Natural killer cell (primary cell): Measurements from ENCODE around the gene R3HDM1. TPM values are rescaled to one million over a fixed set of nuclear protein-coding genes. Genes with fewer than 3 reads are reported as not detected.

ENCODE experiments used
- ATAC-seq, 3 donors: fragments of 150-1000 bp in 2 of 3; fragments of 200-7000 bp in 1 of 3; cut with Tn5 transposase; 1 replicate in 1 of 3; 2 replicates in 2 of 3; pipeline ENCODE4 v1.10.0; 2021; ENCODE audit warnings: mild to moderate bottlenecking in 2 of 3, moderate library complexity in 2 of 3
- DNase-seq, 2 donors: peaks; one replicate each; pipeline versions ENCODE4 v3.0.0 to v3.0.0-alpha.2; 2013 to 2021; ENCODE audit warnings: mixed read lengths in 1 of 2
- H3K27ac ChIP-seq: one replicate; pipeline ENCODE4 v1.5.1; 2013; ENCODE audit warnings: mild to moderate bottlenecking, low read length
- H3K27me3 ChIP-seq: one replicate; pipeline ENCODE4 v1.6.1; 2013; ENCODE audit warnings: low read length; ENCODE audit not compliant: control insufficient read depth, insufficient read depth
- H3K36me3 ChIP-seq: one replicate; pipeline ENCODE4 v1.6.1; 2013; ENCODE audit warnings: low read length; ENCODE audit not compliant: control insufficient read depth, insufficient read depth
- H3K4me1 ChIP-seq: one replicate; pipeline ENCODE4 v1.6.1; 2013; ENCODE audit warnings: low read length; ENCODE audit not compliant: control insufficient read depth, insufficient read depth
- H3K4me3 ChIP-seq: one replicate; pipeline ENCODE4 v1.5.1; 2013; ENCODE audit warnings: low read length
- H3K9me3 ChIP-seq: one replicate; pipeline ENCODE4 v1.6.1; 2013; ENCODE audit warnings: low read length; ENCODE audit not compliant: control insufficient read depth, insufficient read depth
- H3K27ac Mint-ChIP-seq, 2 donors: one replicate each; pipeline ENCODE4 v1.8.0; 2022; ENCODE audit warnings: mild to moderate bottlenecking in 2 of 2, mixed read lengths in 2 of 2, moderate library complexity in 1 of 2
- H3K27me3 Mint-ChIP-seq, 2 donors: one replicate each; pipeline ENCODE4 v1.8.0; 2022; ENCODE audit warnings: low read depth in 2 of 2, mixed read lengths in 2 of 2
- H3K36me3 Mint-ChIP-seq: one replicate; pipeline ENCODE4 v1.8.0; 2022; ENCODE audit warnings: mixed read lengths
- H3K4me1 Mint-ChIP-seq, 2 donors: one replicate each; pipeline ENCODE4 v1.8.0; 2022; ENCODE audit warnings: mixed read lengths in 2 of 2
- H3K4me3 Mint-ChIP-seq: one replicate; pipeline ENCODE4 v1.8.0; 2022; ENCODE audit warnings: mild to moderate bottlenecking, moderate library complexity, mixed read lengths
- H3K9me3 Mint-ChIP-seq, 2 donors: one replicate each; pipeline ENCODE4 v1.8.0; 2022; ENCODE audit warnings: mixed read lengths in 2 of 2
- CTCF ChIP-seq: fragments of 200-600 bp; IDR thresholded peaks from one replicate; pipeline ENCODE4 v1.8.0; 2022; ENCODE audit warnings: antibody characterized with exemption
- WGBS: methylation state at CpG from one replicate; pipeline ENCODE4 v1.1.7; 2013; ENCODE audit warnings: missing lambda C conversion rate; ENCODE audit not compliant: insufficient coverage; 5-methylcytosine and 5-hydroxymethylcytosine counted together
- intact Hi-C: fragments of 100-400 bp; cut with micrococcal nuclease; formaldehyde crosslinking; loops from one replicate; pipeline ENCODE4 v1.14.2; 2022
- total RNA-seq, 4 donors: library from RNA; stranded (reverse); fragments of 120-200 nt in 1 of 4; gene quantifications; one replicate each; pipeline versions ENCODE4 v1.2.3 to v1.2.4, GENCODE V29; 2013 to 2022

R3HDM1 gene
- 10 to 100 TPM; 34.9 to 48.6 (median 39.7) TPM for total RNA-seq
- total RNA-seq (2013) = 40.2 TPM

- ATAC-seq = peak; percentile 80 to 93 (median 82)
- intact Hi-C loops = loop anchor here (1.0 to 2.0 kb wide), 2 partner anchors 210 to 345 kb away; partner anchors contain the start of genes MCM6 and UBXN4
- H3K4me3 Mint-ChIP-seq = no peak within 1 kb of the TSS
Measured at GRCh38 chr2:135531231-135532197, at the start of gene R3HDM1. Gene R3HDM1, plus strand, starts transcription at chr2:135531484. Its CDS starts 73,362 bp downstream, at chr2:135604846.

GRCh38 chr2:135485441-135485840 lies 45.8 kb upstream of the R3HDM1 start:
- H3K27ac ChIP-seq = no peak overlapping the region
- no peak overlapping the region for H3K4me3 ChIP-seq
- no peaks in the 10 kb centered on the region for H3K36me3 ChIP-seq
- Mint-ChIP-seq H3K4me3 (no peak overlapping the region), H3K9me3 (peaks cover 0 to 12% of the 10 kb centered on the region in 2 donors), H3K27me3 (no peaks in the 10 kb centered on the region), H3K27ac (no peak overlapping the region), H3K4me1 (no peaks in the 10 kb centered on the region), H3K36me3 (peaks cover 33% of the 10 kb centered on the region)
- WGBS = 96% methylated on average over 4 of the region's 4 CpGs
- no peaks in the 10 kb centered on the region for H3K27me3 ChIP-seq
- no peak for TF ChIP-seq CTCF
- ATAC-seq (no peak), DNase-seq (no peak)
- H3K4me1 ChIP-seq = no peaks in the 10 kb centered on the region
- peaks cover 4% of the 10 kb centered on the region for H3K9me3 ChIP-seq
- intact Hi-C loops = no loop called here

More at GRCh38 chr2:135531231-135532197, at the start of gene R3HDM1:
- H3K4me1 ChIP-seq = peaks cover 7% of the 10 kb centered on the region
- peak within 1 kb of the TSS; percentile 92 for H3K27ac ChIP-seq
- no peaks in the 10 kb centered on the region for H3K9me3 ChIP-seq
- Mint-ChIP-seq H3K36me3 (no peaks in the 10 kb centered on the region), H3K27ac (no peak within 1 kb of the TSS), H3K4me1 (peaks cover 10 to 20% of the 10 kb centered on the region in 2 donors), H3K9me3 (no peaks in the 10 kb centered on the region), H3K27me3 (no peaks in the 10 kb centered on the region)
- peak; percentile 88 to 99 for DNase-seq
- TF ChIP-seq CTCF = no peak
- H3K36me3 ChIP-seq = no peaks in the 10 kb centered on the region
- peak within 1 kb of the TSS; percentile 79 for H3K4me3 ChIP-seq
- H3K27me3 ChIP-seq = no peaks in the 10 kb centered on the region
- WGBS = 0% methylated on average over 73 of the region's 75 CpGs

- Mint-ChIP-seq H3K36me3 (peaks cover 23% of the 10 kb centered on the region), H3K9me3 (peaks cover 2 to 18% of the 10 kb centered on the region in 2 donors), H3K4me3 (no peak overlapping the region), H3K27ac (no peak overlapping the region), H3K27me3 (no peaks in the 10 kb centered on the region), H3K4me1 (no peaks in the 10 kb centered on the region)
- no peaks in the 10 kb centered on the region for H3K27me3 ChIP-seq
- no peak for TF ChIP-seq CTCF
- ATAC-seq = no peak
- no peak for DNase-seq
- intact Hi-C loops = no loop called here
- no CpG with 5 or more reads among the region's 1 CpG for WGBS
- no peaks in the 10 kb centered on the region for H3K36me3 ChIP-seq
- no peaks in the 10 kb centered on the region for H3K9me3 ChIP-seq
- H3K4me3 ChIP-seq = no peak overlapping the region
- H3K4me1 ChIP-seq = no peaks in the 10 kb centered on the region
- H3K27ac ChIP-seq = no peak overlapping the region
Measured at GRCh38 chr2:135490376-135490775, 40.9 kb upstream of the R3HDM1 start.
